H9 (cell line): Measurements from ENCODE around the gene FHIP1B. TPM values are rescaled to one million over a fixed set of nuclear protein-coding genes. Genes with fewer than 3 reads are reported as not detected.

Experiments used
- DNase-seq: peaks from one replicate; pipeline ENCODE4 v3.0.0-alpha.2; 2017
- H2AFZ ChIP-seq: one replicate; pipeline ENCODE4 v1.6.1; 2013; ENCODE audit warnings: mild to moderate bottlenecking, low read length, control low read depth, moderate library complexity
- H2AK5ac ChIP-seq: 2 replicates; pipeline ENCODE4 v1.6.1; 2013; ENCODE audit warnings: low read length, control low read depth, mixed read lengths; ENCODE audit not compliant: insufficient read length
- H2BK120ac ChIP-seq: one replicate; pipeline ENCODE4 v1.6.1; 2013; ENCODE audit warnings: low read depth, mild to moderate bottlenecking, low read length, control low read depth, inconsistent platforms; ENCODE audit not compliant: poor library complexity, severe bottlenecking
- H2BK12ac ChIP-seq: 2 replicates; pipeline ENCODE4 v1.6.1; 2013; ENCODE audit warnings: low read length, control low read depth, mixed read lengths, low read depth; ENCODE audit not compliant: insufficient read length
- H2BK15ac ChIP-seq: 2 replicates; pipeline ENCODE4 v1.6.1; 2013; ENCODE audit warnings: low read depth, low read length, control low read depth
- H2BK20ac ChIP-seq: one replicate; pipeline ENCODE4 v1.6.1; 2013; ENCODE audit warnings: low read depth, mild to moderate bottlenecking, low read length, control low read depth, inconsistent platforms; ENCODE audit not compliant: poor library complexity, severe bottlenecking
- H2BK5ac ChIP-seq: 2 replicates; pipeline ENCODE4 v1.6.1; 2013; ENCODE audit warnings: low read length, control low read depth, mixed read lengths; ENCODE audit not compliant: insufficient read length
- H3K14ac ChIP-seq: 2 replicates; pipeline ENCODE4 v1.6.1; 2013; ENCODE audit warnings: low read length, control low read depth; ENCODE audit not compliant: insufficient read depth
- H3K18ac ChIP-seq: 2 replicates; pipeline ENCODE4 v1.6.1; 2013; ENCODE audit warnings: low read depth, mild to moderate bottlenecking, mixed read lengths, low read length, control low read depth; ENCODE audit not compliant: insufficient read length
- H3K23ac ChIP-seq: 2 replicates; pipeline ENCODE4 v1.6.1; 2013; ENCODE audit warnings: low read length, control low read depth, mixed read lengths, low read depth; ENCODE audit not compliant: insufficient read length
- H3K23me2 ChIP-seq: 2 replicates; pipeline ENCODE4 v1.6.1; 2013; ENCODE audit warnings: low read depth, mild to moderate bottlenecking, mixed read lengths, low read length, control low read depth; ENCODE audit not compliant: insufficient read length, poor library complexity, severe bottlenecking
- H3K27ac ChIP-seq: 2 replicates; pipeline ENCODE4 v1.5.1; 2013; ENCODE audit warnings: low read length, control low read depth, mixed read lengths, low read depth; ENCODE audit not compliant: insufficient read length
- H3K27me3 ChIP-seq: 2 replicates; pipeline ENCODE4 v1.6.1; 2013; ENCODE audit warnings: low read length, control low read depth, inconsistent platforms; ENCODE audit not compliant: insufficient read depth
- H3K4ac ChIP-seq: 2 replicates; pipeline ENCODE4 v1.6.1; 2013; ENCODE audit warnings: low read depth, mild to moderate bottlenecking, control low read depth, inconsistent platforms, low read length, moderate library complexity
- H3K4me1 ChIP-seq: 2 replicates; pipeline ENCODE4 v1.6.1; 2013; ENCODE audit warnings: low read length, control low read depth, inconsistent platforms; ENCODE audit not compliant: insufficient read depth
- H3K4me2 ChIP-seq: 2 replicates; pipeline ENCODE4 v1.6.1; 2013; ENCODE audit warnings: low read length, control low read depth, mixed read lengths; ENCODE audit not compliant: insufficient read length, insufficient read depth
- H3K56ac ChIP-seq: 2 replicates; pipeline ENCODE4 v1.6.1; 2013; ENCODE audit warnings: low read depth, mild to moderate bottlenecking, mixed read lengths, low read length, control low read depth; ENCODE audit not compliant: insufficient read length
- H3K79me1 ChIP-seq: 2 replicates; pipeline ENCODE4 v1.6.1; 2013; ENCODE audit warnings: low read depth, mild to moderate bottlenecking, moderate library complexity, low read length, control low read depth, inconsistent platforms; ENCODE audit not compliant: insufficient read depth, poor library complexity, severe bottlenecking
- H3K79me2 ChIP-seq: 2 replicates; pipeline ENCODE4 v1.6.1; 2013; ENCODE audit warnings: low read length, control low read depth, inconsistent platforms; ENCODE audit not compliant: insufficient read depth
- H3K9ac ChIP-seq: 2 replicates; pipeline ENCODE4 v1.6.1; 2013; ENCODE audit warnings: low read length, control low read depth, mixed read lengths; ENCODE audit not compliant: insufficient read length; ENCODE audit errors: extremely low read depth
- H3K9me3 ChIP-seq: one replicate; pipeline ENCODE4 v1.6.1; 2013; ENCODE audit warnings: low read depth, low read length, inconsistent platforms; ENCODE audit not compliant: control insufficient read depth
- H3T11ph ChIP-seq: one replicate; pipeline ENCODE4 v1.6.1; 2013; ENCODE audit warnings: mild to moderate bottlenecking, low read length, control low read depth, inconsistent platforms
- H4K20me1 ChIP-seq: one replicate; pipeline ENCODE4 v1.6.1; 2013; ENCODE audit not compliant: control insufficient read depth, insufficient read length, insufficient read depth
- H4K5ac ChIP-seq: 2 replicates; pipeline ENCODE4 v1.6.1; 2013; ENCODE audit warnings: low read depth, mild to moderate bottlenecking, mixed read lengths, low read length, control low read depth; ENCODE audit not compliant: insufficient read length
- H4K8ac ChIP-seq: replicated peaks from 2 replicates; pipeline ENCODE4 v1.6.1; 2013; ENCODE audit warnings: low read length, control low read depth, mixed read lengths, low read depth; ENCODE audit not compliant: insufficient read length
- H4K91ac ChIP-seq: 2 replicates; pipeline ENCODE4 v1.6.1; 2013; ENCODE audit warnings: low read depth, mild to moderate bottlenecking, moderate library complexity, mixed read lengths, low read length, control low read depth; ENCODE audit not compliant: insufficient read length
- H3K27ac Mint-ChIP-seq, 3 experiments: 2 replicates in 2 of 3; 3 replicates in 1 of 3; pipeline ENCODE4 v1.8.0; 2020 to 2021; ENCODE audit warnings: mixed read lengths in 3 of 3, mild to moderate bottlenecking in 1 of 3, moderate library complexity in 1 of 3
- H3K27me3 Mint-ChIP-seq: 2 replicates; pipeline ENCODE4 v1.8.0; 2021; ENCODE audit warnings: low read depth, mild to moderate bottlenecking, moderate library complexity, mixed read lengths
- H3K36me3 Mint-ChIP-seq, 3 experiments: 2 replicates in 2 of 3; 3 replicates in 1 of 3; pipeline ENCODE4 v1.8.0; 2020 to 2021; ENCODE audit warnings: low read depth in 3 of 3, mixed read lengths in 3 of 3; ENCODE audit not compliant: insufficient read depth in 1 of 3
- H3K4me1 Mint-ChIP-seq, 2 experiments: 2 replicates each; pipeline ENCODE4 v1.8.0; 2020; ENCODE audit warnings: mixed read lengths in 2 of 2
- H3K4me3 Mint-ChIP-seq, 2 experiments: 2 replicates in 1 of 2; 3 replicates in 1 of 2; pipeline ENCODE4 v1.8.0; 2020 to 2021; ENCODE audit warnings: mild to moderate bottlenecking in 2 of 2, mixed read lengths in 2 of 2, moderate library complexity in 1 of 2
- H3K9me3 Mint-ChIP-seq, 2 experiments: 2 replicates in 1 of 2; 3 replicates in 1 of 2; pipeline ENCODE4 v1.8.0; 2020; ENCODE audit warnings: mild to moderate bottlenecking in 2 of 2, mixed read lengths in 2 of 2, moderate library complexity in 1 of 2
- WGBS: extraction: QIAGEN DNeasy Blood & Tissue Kit; methylation state at CpG from one replicate; pipeline ENCODE4 v1.1.7; 2013; ENCODE audit warnings: missing lambda C conversion rate, low lambda C conversion rate, mixed read lengths; ENCODE audit not compliant: insufficient read length; ENCODE audit errors: extremely low coverage; 5-methylcytosine and 5-hydroxymethylcytosine counted together
- total RNA-seq: library from RNA; stranded (reverse); gene quantifications from 2 replicates; pipeline ENCODE4 v1.2.1, GENCODE V29; 2021
- TF ChIP-seq, protein P1 (sequence below): fragments of 200-600 bp; sonication (generic); conservative IDR thresholded peaks from 3 replicates; pipeline ENCODE4 v1.8.0; 2021; ENCODE audit warnings: antibody characterized with exemption, mild to moderate bottlenecking

The FHIP1B gene
- total RNA-seq, 1 experiment from 2014 or later = 28.5 TPM

DNA sequence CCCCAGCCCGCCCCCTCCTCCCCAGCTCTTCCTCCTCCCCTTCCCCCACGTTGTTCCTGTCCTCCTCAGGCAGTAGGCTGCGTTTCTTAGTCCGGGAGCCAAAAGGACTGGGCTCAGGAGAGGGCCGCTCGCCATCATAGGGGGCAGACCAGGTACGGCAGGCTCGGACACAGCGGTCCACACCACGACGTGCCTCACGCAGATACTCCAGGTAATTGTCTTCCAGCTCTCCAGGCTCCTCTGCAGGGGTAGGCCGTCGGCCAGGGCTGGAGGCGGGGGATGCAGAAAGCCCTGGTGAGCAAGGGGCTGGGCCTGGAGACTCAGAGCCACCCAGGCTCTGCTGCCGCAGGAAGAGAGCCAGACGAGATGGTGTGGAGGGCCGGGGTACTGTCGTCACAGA lies 16.7 kb downstream of the FHIP1B start:
- TF ChIP-seq, protein P1, sequence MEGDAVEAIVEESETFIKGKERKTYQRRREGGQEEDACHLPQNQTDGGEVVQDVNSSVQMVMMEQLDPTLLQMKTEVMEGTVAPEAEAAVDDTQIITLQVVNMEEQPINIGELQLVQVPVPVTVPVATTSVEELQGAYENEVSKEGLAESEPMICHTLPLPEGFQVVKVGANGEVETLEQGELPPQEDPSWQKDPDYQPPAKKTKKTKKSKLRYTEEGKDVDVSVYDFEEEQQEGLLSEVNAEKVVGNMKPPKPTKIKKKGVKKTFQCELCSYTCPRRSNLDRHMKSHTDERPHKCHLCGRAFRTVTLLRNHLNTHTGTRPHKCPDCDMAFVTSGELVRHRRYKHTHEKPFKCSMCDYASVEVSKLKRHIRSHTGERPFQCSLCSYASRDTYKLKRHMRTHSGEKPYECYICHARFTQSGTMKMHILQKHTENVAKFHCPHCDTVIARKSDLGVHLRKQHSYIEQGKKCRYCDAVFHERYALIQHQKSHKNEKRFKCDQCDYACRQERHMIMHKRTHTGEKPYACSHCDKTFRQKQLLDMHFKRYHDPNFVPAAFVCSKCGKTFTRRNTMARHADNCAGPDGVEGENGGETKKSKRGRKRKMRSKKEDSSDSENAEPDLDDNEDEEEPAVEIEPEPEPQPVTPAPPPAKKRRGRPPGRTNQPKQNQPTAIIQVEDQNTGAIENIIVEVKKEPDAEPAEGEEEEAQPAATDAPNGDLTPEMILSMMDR = no peak
- H3K14ac ChIP-seq = no peak overlapping the region
- H3K79me2 ChIP-seq = no peaks in the 10 kb centered on the region
- H2BK20ac ChIP-seq = no peak overlapping the region
- H3K4me1 Mint-ChIP-seq = no peaks in the 10 kb centered on the region
- no peak overlapping the region for H3K4me2 ChIP-seq
- no peak overlapping the region for H2BK12ac ChIP-seq
- H4K8ac ChIP-seq = no peak overlapping the region
- H3K79me1 ChIP-seq = no peaks in the 10 kb centered on the region
- no peak overlapping the region for H3K18ac ChIP-seq
- no peaks in the 10 kb centered on the region for H3K23me2 ChIP-seq
- no peaks in the 10 kb centered on the region for H3K9me3 ChIP-seq
- no peaks in the 10 kb centered on the region for H3K4me1 ChIP-seq
- no peak overlapping the region for H2AK5ac ChIP-seq
- no peak overlapping the region for H3K27ac ChIP-seq
- no peak overlapping the region for H4K91ac ChIP-seq
- no peaks in the 10 kb centered on the region for H3K9me3 Mint-ChIP-seq
- H3K9ac ChIP-seq = no peak overlapping the region
- H3T11ph ChIP-seq = no peak overlapping the region
- H4K5ac ChIP-seq = no peak overlapping the region
- H2BK15ac ChIP-seq = no peak overlapping the region
- H3K27ac Mint-ChIP-seq = peak overlapping the region in 1 of 3 experiments; percentile 85; a peak in 1 of 7 replicates
- no peak overlapping the region for H2BK5ac ChIP-seq
- peaks cover 20 to 63% (median 30%) of the 10 kb centered on the region in 3 experiments; a peak in 6 of 7 replicates for H3K36me3 Mint-ChIP-seq
- no peaks in the 10 kb centered on the region for H3K27me3 ChIP-seq
- no peak overlapping the region for H2BK120ac ChIP-seq
- no peak overlapping the region for H3K4me3 Mint-ChIP-seq
- no peak for DNase-seq
- H3K27me3 Mint-ChIP-seq = no peaks in the 10 kb centered on the region
- H3K56ac ChIP-seq = no peak overlapping the region
- no peak overlapping the region for H2AFZ ChIP-seq
- no peak overlapping the region for H3K4ac ChIP-seq
- WGBS = no CpG with 5 or more reads among the region's 19 CpGs
- no peaks in the 10 kb centered on the region for H4K20me1 ChIP-seq
- H3K23ac ChIP-seq = no peak overlapping the region
